NCI-H146 (cell line): ENCODE measurements around the gene PLEKHO2.
"Not testable (repeated sequence)": the region's sequence is repeated elsewhere in the genome, so short reads cannot be mapped to it uniquely, and the experiment has no call there.

Experiments
- DNase-seq: peaks from one replicate; lab custom pipeline; 2025; lab: John Stamatoyannopoulos, UW

The PLEKHO2 gene, protein sequence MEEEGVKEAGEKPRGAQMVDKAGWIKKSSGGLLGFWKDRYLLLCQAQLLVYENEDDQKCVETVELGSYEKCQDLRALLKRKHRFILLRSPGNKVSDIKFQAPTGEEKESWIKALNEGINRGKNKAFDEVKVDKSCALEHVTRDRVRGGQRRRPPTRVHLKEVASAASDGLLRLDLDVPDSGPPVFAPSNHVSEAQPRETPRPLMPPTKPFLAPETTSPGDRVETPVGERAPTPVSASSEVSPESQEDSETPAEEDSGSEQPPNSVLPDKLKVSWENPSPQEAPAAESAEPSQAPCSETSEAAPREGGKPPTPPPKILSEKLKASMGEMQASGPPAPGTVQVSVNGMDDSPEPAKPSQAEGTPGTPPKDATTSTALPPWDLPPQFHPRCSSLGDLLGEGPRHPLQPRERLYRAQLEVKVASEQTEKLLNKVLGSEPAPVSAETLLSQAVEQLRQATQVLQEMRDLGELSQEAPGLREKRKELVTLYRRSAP

DNA sequence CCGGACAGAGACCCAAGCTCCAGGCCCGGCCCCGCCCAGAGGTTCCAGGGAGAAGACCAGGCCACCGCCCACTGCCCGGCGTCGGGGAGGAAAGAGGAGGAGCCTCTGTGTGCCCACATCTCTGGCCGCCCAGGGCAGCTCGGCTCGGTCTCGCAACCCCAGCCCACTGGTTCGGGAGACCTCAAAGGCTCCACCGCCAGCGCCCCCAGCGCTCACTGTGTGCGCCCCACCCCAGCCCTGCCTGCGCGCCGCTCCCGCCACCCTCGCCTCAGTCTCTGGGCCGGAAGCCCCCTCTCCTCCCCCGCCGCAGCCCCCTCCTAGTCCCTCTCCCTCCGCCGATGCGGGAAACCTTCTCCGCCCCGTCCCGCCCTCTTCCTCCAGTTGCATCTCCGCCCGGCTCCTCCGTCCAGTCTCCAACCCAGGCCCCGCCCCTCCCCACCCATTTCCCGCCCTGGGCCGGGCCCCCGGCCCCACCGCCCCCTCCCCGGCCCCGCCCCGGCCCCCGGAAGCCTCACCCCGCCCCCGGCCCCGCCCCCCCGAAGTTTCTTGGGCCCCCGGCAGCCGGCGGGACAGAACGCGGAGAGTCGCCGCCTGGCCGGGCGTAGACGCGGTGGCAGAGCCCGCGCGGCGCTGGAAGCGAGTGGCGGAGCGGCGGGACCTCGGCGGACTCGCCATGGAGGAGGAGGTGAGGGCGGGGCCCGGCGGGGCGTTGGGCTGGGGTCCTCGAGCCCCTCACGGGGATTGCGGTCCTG is at the start of gene PLEKHO2:
Gene PLEKHO2, plus strand, starts transcription at position 572 of the 752 bp plus-strand sequence. Its CDS starts 102 bp downstream, at position 674.
- peak; percentile 92 for DNase-seq

DNA sequence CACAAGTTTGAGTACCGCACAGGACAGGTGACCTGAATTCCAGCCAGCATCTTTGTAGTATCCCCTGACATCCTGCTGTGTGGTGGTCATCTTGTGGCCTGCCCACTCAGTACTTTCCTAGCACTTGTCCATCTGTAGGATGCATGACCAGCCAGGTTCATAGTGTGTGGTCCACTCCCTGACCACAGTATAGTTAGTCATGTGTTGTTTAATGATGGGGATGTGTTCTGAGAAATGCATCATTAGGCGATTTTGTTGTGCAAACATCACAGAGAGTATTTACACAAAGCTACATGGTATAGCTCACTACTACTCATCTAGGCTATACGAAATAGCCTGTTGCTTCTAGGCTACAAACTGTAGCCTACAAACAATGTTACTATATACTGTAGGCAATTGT is 49.4 kb upstream of the PLEKHO2 start:
- no peak for DNase-seq

DNA sequence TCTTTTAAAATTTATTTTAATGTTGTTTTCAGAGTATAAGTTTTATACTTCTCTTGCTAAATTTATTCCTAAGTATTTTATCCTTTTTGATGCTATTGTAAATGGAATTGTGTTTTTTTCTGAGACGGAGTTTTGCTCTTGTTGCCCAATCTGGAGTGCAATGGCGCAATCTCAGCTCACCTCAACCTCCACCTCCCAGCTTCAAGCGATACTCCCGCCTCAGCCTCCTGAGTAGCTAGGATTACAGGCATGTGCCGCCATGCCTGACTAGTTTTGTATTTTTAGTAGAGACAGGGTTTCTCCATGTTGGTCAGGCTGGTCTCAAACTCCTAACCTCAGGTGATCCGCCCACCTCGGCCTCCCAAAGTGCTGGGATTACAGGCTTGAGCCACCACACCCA is 46.4 kb upstream of the PLEKHO2 start:
- DNase-seq = not testable (repeated sequence)

DNA sequence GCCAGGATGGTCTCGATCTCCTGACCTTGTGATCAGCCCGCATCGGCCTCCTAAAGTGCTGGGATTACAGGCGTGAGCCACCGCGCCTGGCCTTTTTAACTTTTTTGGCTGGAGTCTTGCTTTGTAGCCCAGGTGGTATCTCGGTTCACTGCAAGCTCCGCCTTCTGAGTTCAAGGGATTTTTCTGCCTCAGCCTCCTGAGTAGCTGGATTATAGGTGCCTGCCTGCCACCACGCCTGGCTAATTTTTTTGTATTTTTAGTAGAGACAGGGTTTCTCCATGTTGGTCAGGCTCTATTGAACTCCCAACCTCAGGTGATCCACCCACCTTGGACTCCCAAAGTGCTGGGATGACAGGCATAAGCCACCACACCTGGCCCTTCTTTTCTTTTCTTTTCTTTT is 45.8 kb upstream of the PLEKHO2 start:
- DNase-seq = not testable (repeated sequence)

- DNase-seq = not testable (repeated sequence)
Observed at GRCh38 chr15:64798905-64799304, 42.8 kb upstream of the PLEKHO2 start.

DNA sequence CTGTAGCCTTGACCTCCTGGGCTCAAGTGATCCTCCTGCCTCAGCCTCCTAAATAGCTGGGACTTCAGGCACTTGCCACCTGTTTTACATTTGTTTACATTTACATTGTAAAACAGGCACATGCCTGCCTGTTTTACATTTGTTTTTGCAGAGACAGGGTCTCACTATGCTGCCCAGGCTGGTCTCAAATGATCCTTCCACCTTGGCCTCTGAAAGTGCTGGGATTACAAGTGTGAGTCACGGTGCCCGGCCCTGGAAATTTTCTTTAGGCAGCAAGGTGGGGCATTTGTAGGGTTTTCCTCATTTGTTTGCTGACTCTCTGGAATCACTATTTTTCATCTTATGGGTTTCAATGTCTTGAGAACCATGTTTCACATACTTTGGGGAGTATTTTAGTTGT is 41.2 kb upstream of the PLEKHO2 start:
- DNase-seq = no peak

GRCh38 chr15:64803526-64803925 is 38.2 kb upstream of the PLEKHO2 start:
- no peak for DNase-seq

- DNase-seq = no peak
Observed at GRCh38 chr15:64804619-64805018, 37.1 kb upstream of the PLEKHO2 start.

DNA sequence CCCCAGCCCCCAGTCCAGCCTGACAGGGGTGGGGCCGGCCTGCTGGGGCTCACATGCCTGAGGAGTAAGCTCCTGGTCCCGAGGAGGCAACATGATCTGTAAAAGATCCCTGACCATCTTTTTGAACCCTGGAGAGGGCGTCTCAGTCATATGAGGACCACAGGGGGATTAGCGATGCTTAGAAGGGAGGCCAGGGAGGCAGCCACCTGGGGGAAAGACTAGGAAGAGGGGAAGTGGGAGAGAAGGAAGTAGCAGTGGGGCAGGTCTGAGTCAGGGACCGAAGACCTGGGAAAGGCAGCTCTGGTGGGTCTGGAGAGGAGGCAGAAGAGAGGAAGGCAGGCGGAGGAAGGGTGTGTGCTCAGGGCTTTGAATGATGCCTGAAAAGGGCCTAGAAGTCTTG is 35.2 kb upstream of the PLEKHO2 start:
- no peak for DNase-seq

DNA sequence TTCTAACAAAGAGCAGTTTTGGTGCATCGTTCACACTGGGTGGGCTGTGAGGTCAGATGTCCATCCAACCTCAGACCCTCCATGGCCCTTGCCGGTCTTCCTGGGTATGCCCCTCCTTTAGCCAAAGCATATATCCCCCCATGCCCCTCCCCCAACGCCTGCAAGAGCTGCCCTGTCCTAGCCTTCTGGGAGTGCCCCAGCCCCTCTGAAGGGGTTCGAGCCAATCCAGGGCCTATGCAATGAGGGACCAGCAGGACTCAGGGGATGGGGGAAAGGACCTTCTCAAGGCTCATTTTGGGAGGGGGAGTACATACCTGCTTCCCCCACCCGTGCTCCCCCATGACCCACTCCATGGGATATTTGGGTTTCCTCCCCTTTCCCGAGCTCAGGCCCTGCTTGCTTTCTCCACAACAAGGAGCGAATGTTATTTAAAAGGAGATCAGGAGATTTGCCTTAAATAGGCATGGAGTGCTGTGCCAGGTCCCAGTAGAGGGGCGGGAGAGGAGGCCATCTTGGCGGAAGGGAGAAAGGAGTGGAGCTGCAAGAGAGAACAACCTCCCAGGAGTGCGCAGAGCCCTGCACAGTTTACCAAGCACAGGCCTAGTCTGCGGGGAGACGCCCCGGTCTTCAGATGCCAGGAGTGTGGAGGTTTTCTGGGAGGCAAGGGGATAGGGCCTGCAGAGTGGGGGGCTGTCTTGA is 34.5 kb upstream of the PLEKHO2 start:
- no peak for DNase-seq

GRCh38 chr15:64807751-64808222 is 33.9 kb upstream of the PLEKHO2 start:
- no peak for DNase-seq

DNA sequence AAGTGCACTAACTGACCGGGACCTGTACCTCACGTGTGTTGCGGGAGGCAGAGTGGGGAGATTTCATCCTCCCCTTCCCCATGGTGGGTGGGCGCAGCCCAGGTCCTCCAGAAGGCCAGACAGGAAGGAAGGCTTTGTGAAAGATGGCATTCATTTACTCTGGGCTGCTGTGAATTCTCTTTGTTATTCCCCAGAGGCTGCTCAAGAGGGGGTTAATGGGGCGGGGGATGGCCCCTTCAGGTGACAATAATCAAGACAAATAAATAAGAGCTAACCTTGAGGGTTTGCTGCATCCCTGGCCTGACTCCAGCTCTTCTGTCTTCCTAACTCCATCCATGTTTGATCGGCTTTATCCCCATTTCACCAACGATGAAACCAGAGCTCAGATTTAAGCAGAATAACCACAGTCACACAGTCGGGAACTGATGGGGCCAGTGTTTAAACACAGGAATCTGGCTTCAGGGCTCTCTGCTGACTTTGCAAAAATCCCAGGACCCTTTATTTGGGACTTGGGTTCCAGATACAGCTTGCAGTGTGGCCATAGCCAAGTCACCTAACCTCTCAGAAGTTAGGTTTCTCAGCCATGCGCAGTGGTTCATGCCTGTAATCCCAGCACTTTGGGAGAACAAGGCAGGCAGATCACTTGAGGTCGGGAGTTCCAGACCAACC is 32.8 kb upstream of the PLEKHO2 start:
- no peak for DNase-seq

- peak; percentile 55 for DNase-seq
Observed at GRCh38 chr15:64809649-64810496, 31.8 kb upstream of the PLEKHO2 start.

DNA sequence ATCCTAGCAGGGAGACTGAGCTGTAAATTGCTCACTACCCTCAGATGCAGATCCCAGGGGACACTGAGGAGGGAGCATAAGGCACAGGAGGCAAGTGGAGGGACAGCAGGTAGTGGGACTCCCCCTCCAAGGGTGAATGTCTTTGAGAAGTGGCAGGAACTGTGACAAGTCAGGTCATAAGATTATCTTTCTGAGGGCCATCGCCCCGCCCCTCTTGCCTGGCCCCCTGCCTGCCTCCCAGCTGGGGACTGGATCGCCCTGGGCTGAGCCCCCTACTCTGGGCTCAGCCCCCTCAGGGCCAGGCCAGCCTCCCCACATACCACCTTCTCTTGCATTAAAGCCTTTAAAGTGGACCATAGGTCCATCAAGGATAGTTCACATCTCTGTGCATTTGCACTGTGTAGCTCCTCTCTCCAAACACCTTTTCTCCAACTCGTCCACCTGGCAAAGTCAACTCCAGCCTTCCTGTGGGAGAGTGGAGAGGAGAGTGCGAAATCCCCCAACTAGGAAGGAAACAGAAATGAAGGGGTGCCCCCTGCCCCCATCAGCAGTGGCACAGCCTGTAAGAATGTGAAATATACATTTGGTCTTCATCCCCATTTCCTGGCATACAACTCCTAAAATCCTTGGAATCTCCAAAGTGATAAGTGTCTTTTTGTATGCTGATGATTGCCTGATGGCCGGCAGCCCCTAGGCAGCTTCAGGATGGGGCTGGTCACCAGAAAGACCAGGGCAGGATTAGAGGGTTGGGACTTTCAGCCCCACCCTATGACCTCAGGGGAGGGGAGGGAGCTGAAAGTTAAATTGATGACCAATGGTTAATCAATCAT is 31.0 kb upstream of the PLEKHO2 start:
- DNase-seq = no peak

GRCh38 chr15:64813075-64813474 is 28.6 kb upstream of the PLEKHO2 start:
- no peak for DNase-seq

- DNase-seq = not testable (repeated sequence)
Observed at GRCh38 chr15:64814283-64814682, 27.4 kb upstream of the PLEKHO2 start.

DNA sequence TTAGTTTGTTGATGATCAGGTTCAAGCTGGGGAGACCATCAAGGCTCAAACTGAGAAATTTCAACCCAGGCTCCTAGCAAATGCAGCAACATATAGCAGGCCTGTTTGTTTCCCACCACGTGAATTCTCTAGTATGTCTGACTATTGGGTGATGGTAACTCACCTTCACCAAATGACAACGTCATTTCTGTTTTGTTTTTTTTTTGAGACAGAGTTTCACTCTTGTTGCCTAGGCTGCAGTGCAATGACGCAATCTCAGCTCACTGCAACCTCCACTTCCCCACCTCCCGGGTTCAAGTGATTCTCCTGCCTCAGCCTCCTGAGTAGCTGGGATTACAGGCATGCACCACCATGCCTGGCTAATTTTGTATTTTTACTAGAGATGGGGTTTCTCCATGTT is 26.8 kb upstream of the PLEKHO2 start:
- not testable (repeated sequence) for DNase-seq

DNA sequence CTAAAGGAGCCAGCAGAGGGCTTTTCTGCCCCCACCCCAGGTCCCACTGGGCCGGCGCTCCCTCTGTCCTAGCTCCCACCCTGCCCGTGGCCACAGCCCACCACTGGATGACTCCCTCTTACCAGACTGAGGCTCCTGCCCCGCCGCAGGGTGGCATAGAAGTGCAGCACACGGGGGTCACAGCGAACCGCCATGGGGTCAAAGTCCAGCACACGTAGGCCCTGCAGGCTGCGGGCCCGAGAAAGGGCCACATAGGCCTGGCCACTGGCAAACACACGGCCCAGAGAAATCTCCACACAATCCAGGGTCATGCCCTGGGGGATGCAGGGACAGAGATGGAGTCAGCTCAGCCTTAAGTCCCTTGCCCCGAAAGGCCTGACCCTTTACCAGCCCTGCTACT is 25.3 kb upstream of the PLEKHO2 start:
- no peak for DNase-seq

DNA sequence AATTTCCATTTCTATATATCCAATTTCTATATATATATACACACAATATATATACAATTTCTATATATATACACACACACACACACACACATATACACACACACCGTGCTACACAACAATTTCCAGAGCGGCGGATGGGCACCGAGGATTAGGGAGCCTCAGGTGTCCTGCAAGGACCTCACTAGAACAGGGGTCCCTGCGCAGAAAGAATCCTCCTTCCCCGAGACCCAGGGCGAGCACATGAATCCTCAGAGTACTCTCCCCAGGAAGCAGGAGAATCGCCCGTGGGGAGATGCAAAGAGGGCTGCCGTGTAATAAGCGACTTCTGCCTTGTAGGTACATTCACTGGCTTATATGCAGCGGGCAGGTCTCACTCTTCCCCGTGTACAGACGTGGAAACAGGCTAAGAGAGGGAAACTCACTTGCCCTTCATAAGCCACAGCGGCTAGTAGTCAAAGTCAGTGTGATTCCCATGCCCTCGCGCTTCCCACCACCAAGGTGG is 16.7 kb upstream of the PLEKHO2 start:
- peak; percentile 17 for DNase-seq
